GM21515 (cell line): ENCODE results near the gene GEN1.
A peak's percentile ranks its signal among the peaks of the same experiment; 100 is the strongest.

ENCODE experiments used
- ATAC-seq: cut with Tn5 transposase; IDR thresholded peaks from one replicate; pipeline ENCODE4 v1.9.1; 2021; ENCODE audit not compliant: unreplicated experiment

GEN1 gene

DNA sequence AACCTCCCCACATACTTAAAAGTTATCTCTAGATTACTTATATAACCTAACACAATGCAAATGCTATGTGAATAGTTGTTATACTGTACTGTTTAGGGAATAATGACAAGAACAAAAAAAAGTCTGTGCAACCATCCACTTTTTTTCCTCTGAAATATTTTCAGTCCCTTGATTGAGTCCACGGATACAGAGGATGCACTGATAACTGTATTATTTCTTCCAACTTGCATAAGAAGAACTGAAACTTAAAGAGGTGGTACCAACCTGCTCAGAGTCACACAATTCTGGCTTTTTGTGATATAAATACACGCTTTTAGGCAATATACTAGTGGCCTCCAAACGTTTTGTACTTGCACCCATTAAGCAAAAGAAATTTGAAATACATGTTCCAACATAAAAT lies 1.7 kb upstream of the GEN1 start:
- peak; percentile 21 for ATAC-seq

- peak; percentile 45 for ATAC-seq
These were observed 791 bp upstream of the GEN1 start for GRCh38 chr2:17752892-17753802.

DNA sequence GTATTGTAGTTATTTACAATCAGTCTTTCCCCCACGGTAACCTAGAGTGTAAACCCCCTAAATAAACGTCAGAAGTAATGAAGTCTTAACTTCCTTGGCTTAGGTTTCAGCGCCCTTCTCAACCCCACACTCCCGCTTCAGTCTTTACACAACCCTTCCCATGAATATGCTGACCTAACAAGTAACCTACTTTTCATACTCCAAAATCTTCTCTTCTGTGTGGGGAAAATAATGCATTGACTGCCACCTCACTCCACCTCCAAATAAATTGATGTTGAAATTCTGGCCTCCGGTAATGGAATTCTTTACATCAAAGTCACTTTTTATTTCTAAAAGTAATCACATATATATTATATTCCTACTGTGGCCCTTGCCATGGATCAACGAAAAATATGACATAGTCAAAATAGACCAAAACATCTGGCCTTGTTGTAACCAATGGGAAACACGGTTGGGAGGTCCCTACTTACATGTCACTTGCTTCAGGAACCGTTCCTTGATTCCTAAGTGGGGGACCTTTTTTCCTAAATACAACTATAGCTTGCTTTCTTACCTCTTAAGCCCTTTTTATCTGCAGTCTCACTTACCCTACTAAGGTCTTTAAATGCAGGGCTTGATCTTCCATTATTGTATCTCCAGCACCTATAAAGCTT lies 961 bp downstream of the GEN1 start:
- no peak for ATAC-seq

GRCh38 chr2:17756668-17757067 lies 2.7 kb downstream of the GEN1 start:
- ATAC-seq = no peak

DNA sequence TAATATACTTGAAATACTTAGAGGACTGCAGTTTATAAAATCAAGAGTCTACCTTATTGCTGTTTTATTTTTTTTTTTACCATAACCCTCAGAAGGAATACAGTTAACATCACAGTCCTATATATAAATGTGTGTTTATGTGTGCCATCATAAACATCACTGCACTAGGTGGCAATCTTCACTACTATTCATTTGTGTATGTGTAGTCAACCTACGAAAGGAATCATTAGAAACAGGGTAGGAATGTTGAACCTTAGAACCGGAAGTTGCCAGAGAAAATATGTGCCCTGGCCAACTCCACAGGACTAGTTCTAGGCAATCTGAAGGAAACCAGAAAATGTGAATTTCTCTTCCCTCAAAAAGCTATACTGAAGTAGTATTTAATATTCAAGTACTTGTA lies 3.4 kb downstream of the GEN1 start:
- no peak for ATAC-seq

- ATAC-seq = no peak
These were observed 4.2 kb downstream of the GEN1 start for GRCh38 chr2:17758118-17758517.

- no peak for ATAC-seq
These were observed 5.9 kb downstream of the GEN1 start for GRCh38 chr2:17759805-17760204.

GRCh38 chr2:17762451-17762850 lies 8.5 kb downstream of the GEN1 start:
- ATAC-seq = no peak

- no peak for ATAC-seq
These were observed 9.8 kb downstream of the GEN1 start for GRCh38 chr2:17763641-17764333.

DNA sequence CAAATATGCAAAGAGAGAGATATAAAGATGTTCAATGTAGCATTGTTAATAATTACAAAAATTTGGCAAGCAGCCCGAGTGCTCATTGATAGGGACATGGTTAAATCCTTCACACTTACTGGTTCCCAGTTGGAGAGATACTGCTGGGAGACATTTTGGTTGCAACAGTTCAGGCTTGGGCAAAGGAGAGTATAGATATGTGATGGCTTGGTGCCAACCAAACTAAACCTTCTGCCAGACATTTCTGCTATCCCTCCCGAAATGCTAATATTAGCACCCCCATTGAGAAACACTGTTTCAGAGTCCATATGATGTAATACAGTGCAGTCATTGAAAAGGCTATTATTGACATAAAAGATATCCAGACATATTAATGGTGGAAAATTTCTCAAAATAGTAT lies 11.5 kb downstream of the GEN1 start:
- ATAC-seq = no peak

DNA sequence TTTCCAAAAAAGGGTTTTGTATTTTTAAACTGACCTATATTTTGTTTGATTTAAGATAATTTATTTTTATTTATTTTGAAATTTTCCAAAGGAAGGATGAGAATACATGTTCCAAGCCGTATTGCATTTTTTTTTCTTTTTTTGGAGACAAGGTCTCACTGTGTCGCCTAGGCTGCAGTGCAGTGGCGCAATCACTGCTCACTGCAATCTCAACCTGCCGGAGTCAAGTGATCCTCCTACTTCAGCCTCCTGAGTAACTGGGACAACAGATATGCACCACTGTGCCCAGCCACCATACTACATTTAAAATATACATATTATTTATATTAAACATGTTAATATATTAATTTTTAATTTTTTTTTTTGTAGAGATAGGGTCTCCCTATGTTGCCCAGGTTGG lies 15.0 kb downstream of the GEN1 start:
- no peak for ATAC-seq

DNA sequence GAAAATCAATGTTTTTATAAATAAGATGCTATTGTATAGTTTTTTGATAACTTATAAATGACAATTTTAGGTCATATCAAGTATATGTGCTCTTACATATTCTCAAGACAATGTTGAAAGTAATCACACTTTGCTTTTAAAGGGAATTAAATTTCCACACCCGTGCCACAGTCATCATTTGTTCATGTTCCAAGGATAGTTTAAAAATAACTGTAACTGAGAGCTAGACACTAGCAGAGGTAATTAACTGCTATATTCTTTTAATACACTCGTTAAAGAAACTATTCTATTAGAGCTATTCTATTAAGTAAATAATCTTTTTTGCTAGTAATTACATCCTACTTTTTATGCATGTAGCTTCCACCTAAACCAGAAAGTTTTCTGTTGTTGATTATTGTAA lies 18.0 kb downstream of the GEN1 start:
- ATAC-seq = no peak

DNA sequence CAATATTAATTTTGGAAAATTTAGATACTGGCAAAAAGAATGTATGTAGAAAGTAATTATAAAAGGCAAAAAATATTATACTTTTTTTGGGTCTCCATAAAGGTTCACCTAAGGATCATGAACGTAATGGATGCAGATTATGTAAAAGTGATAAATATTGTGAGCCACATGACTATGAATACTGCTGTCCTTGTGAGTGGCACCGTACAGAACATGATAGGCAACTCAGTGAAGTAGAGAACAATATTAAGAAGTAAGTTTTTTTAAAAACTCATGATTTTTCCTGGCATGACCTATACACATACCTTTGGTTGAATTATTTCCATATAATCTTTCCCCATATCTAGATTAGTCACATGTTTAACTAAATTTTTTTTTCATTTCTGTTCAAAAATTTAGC lies 18.6 kb downstream of the GEN1 start:
- ATAC-seq = no peak

DNA sequence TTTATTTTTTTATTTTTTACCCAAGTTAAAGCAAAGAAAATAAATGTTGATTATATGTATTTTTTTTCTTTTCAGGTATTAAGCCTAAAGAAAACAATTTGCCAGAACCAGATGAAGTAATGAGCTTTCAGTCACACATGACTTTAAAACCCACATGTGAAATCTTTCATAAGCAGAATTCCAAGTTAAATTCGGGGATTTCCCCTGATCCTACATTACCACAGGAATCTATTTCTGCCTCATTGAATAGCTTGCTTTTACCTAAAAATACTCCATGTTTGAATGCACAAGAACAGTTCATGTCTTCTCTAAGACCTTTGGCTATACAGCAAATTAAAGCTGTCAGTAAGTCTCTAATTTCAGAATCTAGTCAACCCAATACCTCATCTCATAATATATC lies 26.6 kb downstream of the GEN1 start:
- no peak for ATAC-seq

- ATAC-seq = no peak
These were observed 27.5 kb downstream of the GEN1 start for GRCh38 chr2:17781482-17781881.

DNA sequence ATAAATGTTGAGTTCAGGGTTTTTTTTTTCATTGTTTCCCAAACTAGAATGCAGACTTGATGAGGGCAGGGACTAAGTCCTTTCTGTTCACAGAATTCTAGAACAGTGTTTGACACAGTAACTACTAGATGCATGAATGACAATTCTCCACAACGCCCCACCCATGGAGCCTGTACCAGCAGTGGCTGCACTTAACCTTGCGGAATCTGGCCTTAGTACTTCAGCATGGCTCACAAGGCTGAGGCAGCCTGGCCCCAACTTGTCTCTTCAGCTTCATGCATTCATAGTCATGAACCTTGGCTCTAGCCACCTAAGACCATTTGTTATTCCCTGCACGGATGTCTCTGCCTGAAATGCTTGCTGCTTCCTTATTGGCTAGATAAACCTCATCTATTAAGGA lies 32.8 kb downstream of the GEN1 start:
- no peak for ATAC-seq

DNA sequence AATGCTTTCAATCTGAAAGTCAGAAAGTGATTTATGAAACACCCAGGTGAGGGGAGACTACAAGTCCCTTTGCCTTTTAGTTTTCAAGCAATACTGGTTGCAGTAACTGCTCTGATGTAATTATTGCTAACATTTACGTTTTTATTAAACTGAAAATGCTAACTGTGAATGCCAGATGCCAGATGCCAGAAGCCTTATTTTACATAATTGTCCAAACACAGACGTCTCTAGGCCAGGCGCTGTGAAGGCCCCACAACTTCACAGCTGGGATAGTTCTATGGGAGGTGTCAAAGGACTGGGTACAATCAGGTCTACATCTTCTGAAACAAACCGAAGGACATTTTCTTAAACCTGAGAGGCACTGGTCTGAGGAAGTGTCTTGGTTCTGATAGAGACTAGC lies 34.8 kb downstream of the GEN1 start:
- no peak for ATAC-seq

- no peak for ATAC-seq
These were observed 36.6 kb downstream of the GEN1 start for GRCh38 chr2:17790536-17790935.

GRCh38 chr2:17791121-17791816 lies 37.3 kb downstream of the GEN1 start:
- ATAC-seq = no peak

GRCh38 chr2:17791817-17792130 lies 37.8 kb downstream of the GEN1 start:
- ATAC-seq = no peak

DNA sequence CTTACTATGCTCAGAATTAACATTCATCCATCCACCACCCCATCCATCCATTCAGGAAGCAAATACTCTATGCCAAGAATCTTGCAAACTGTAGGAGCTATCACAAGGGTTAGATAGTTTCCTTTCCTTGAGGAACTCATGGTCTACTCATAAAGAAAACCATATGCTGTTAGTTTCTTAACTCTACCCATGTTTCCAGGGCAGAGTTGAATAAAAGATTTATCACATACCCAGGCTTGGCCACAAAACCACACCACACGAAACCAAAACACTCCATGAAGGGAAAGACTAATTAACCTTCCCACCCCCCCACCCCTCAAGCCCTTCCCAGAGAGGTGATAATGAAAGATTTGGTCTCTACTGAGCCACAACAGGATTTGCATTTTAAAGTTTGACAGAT lies 38.6 kb downstream of the GEN1 start:
- ATAC-seq = no peak

- ATAC-seq = no peak
These were observed 39.4 kb downstream of the GEN1 start for GRCh38 chr2:17793296-17793695.
